Esophagus squamous epithelium (tissue), 4 donors: ENCODE results near the gene CDH13.

Experiments
- CTCF ChIP-seq, 6 experiments: fragments of 450-650 bp in 4 of 6; fragments of 200-600 bp in 2 of 6; sonication (generic) in 2 of 6; IDR thresholded peaks; one replicate each; pipeline ENCODE4 v1.5.1; 2016 to 2019; ENCODE audit warnings: antibody characterized with exemption in 6 of 6, mild to moderate bottlenecking in 4 of 6, moderate library complexity in 4 of 6
- POLR2A ChIP-seq, 4 donors: fragments of 450-650 bp; IDR thresholded peaks; one replicate each; pipeline ENCODE4 v1.6.1; 2017; ENCODE audit warnings: antibody characterized with exemption in 4 of 4, mild to moderate bottlenecking in 4 of 4, moderate library complexity in 3 of 4

GRCh38 chr16:83365166-83365565 is 738.4 kb downstream of the CDH13 start:
- TF ChIP-seq POLR2A (IDR thresholded peaks at IDR 0.05) (no peak), CTCF (IDR thresholded peaks at IDR 0.05) (no peak)
